HG02981 (cell line): ENCODE data around the gene MS4A8.

Experiments
- ATAC-seq: cut with Tn5 transposase; IDR thresholded peaks from one replicate; pipeline ENCODE4 v1.9.1; 2021; ENCODE audit warnings: mild to moderate bottlenecking, moderate library complexity; ENCODE audit not compliant: unreplicated experiment

The MS4A8 gene

GRCh38 chr11:60762851-60763691 lies 63.7 kb downstream of the MS4A8 start:
- ATAC-seq = peak; percentile 65

- ATAC-seq = no peak
These were observed 64.4 kb downstream of the MS4A8 start for GRCh38 chr11:60763692-60764369.

- ATAC-seq = peak; percentile 36
These were observed 65.5 kb downstream of the MS4A8 start for GRCh38 chr11:60764879-60765278.

- no peak for ATAC-seq
These were observed 65.9 kb downstream of the MS4A8 start for GRCh38 chr11:60765355-60765754.
